ENCODE measurements around the gene POLR2L.

Gene POLR2L

GRCh38 chr11:887589-887988 lies 45.3 kb upstream of the POLR2L start:
- in situ Hi-C loops (cut with HindIII; ENCODE audit: low sequenced_read_pairs), result no loop called here
- DNase-seq (ENCODE audit: low read depth, low spot score), result no peak
- no peak for TF ChIP-seq CTCF (IDR thresholded peaks at IDR 0.05; ENCODE audit: low read depth, low read length)
- no peak overlapping the region for H3K4me3 ChIP-seq (ENCODE audit: low read depth, low read length)

- DNase-seq (ENCODE audit: low read depth, low spot score), result no peak
- no peak for TF ChIP-seq CTCF (IDR thresholded peaks at IDR 0.05; ENCODE audit: low read depth, low read length)
- in situ Hi-C loops (cut with HindIII; ENCODE audit: low sequenced_read_pairs), result no loop called here
- no peak overlapping the region for H3K4me3 ChIP-seq (ENCODE audit: low read depth, low read length)
These were observed 44.2 kb upstream of the POLR2L start for GRCh38 chr11:886568-886967.

GRCh38 chr11:884578-885070 lies 42.3 kb upstream of the POLR2L start:
- DNase-seq (ENCODE audit: low read depth, low spot score), result no peak
- no peak overlapping the region for H3K4me3 ChIP-seq (ENCODE audit: low read depth, low read length)
- no peak for TF ChIP-seq CTCF (IDR thresholded peaks at IDR 0.05; ENCODE audit: low read depth, low read length)
- in situ Hi-C loops (cut with HindIII; ENCODE audit: low sequenced_read_pairs), result no loop called here

GRCh38 chr11:883527-883926 lies 41.2 kb upstream of the POLR2L start:
- H3K4me3 ChIP-seq (ENCODE audit: low read depth, low read length), result no peak overlapping the region
- in situ Hi-C loops (cut with HindIII; ENCODE audit: low sequenced_read_pairs), result no loop called here
- TF ChIP-seq CTCF (IDR thresholded peaks at IDR 0.05; ENCODE audit: low read depth, low read length), result no peak
- no peak for DNase-seq (ENCODE audit: low read depth, low spot score)

GRCh38 chr11:882596-882995 lies 40.3 kb upstream of the POLR2L start:
- no peak for DNase-seq (ENCODE audit: low read depth, low spot score)
- TF ChIP-seq CTCF (IDR thresholded peaks at IDR 0.05; ENCODE audit: low read depth, low read length), result no peak
- no peak overlapping the region for H3K4me3 ChIP-seq (ENCODE audit: low read depth, low read length)
- in situ Hi-C loops (cut with HindIII; ENCODE audit: low sequenced_read_pairs), result no loop called here

GRCh38 chr11:880447-880846 lies 38.1 kb upstream of the POLR2L start:
- no peak for DNase-seq (ENCODE audit: low read depth, low spot score)
- TF ChIP-seq CTCF (IDR thresholded peaks at IDR 0.05; ENCODE audit: low read depth, low read length), result no peak
- in situ Hi-C loops (cut with HindIII; ENCODE audit: low sequenced_read_pairs), result no loop called here
- no peak overlapping the region for H3K4me3 ChIP-seq (ENCODE audit: low read depth, low read length)

GRCh38 chr11:877565-877964 lies 35.2 kb upstream of the POLR2L start:
- DNase-seq (ENCODE audit: low read depth, low spot score), result no peak
- in situ Hi-C loops (cut with HindIII; ENCODE audit: low sequenced_read_pairs), result no loop called here
- no peak for TF ChIP-seq CTCF (IDR thresholded peaks at IDR 0.05; ENCODE audit: low read depth, low read length)
- no peak overlapping the region for H3K4me3 ChIP-seq (ENCODE audit: low read depth, low read length)

Data from astrocyte of the spinal cord (primary cell).